HL-60 (cell line): Measurements from ENCODE around the gene ELAVL3.
"Not testable (repeated sequence)": the region's sequence is repeated elsewhere in the genome, so short reads cannot be mapped to it uniquely, and the experiment has no call there.

Experiments
- DNase-seq, 2 experiments: peaks; one replicate each; pipeline ENCODE4 v3.0.0-alpha.2; 2010 to 2020; ENCODE audit warnings: low read depth in 1 of 2, low spot score in 1 of 2
- H3K27ac ChIP-seq: fragments of 250-450 bp; sonication (Bioruptor Pico); replicated peaks from 2 replicates; pipeline ENCODE4 v1.5.1; 2020; ENCODE audit warnings: mild to moderate bottlenecking, moderate library complexity
- H3K27me3 ChIP-seq: fragments of 250-450 bp; sonication (Bioruptor Pico); 2 replicates; pipeline ENCODE4 v1.5.1; 2021; ENCODE audit warnings: mild to moderate bottlenecking, moderate library complexity; ENCODE audit not compliant: insufficient read depth, poor library complexity, severe bottlenecking
- H3K4me3 ChIP-seq: replicated peaks from 2 replicates; pipeline ENCODE4 v1.5.1; 2011; ENCODE audit warnings: mild to moderate bottlenecking, control low read depth, low read length; ENCODE audit not compliant: insufficient read depth
- GABPA ChIP-seq: IDR thresholded peaks from 2 replicates; pipeline ENCODE4 v1.6.1; 2012; ENCODE audit warnings: low read depth
- POLR2AphosphoS5 ChIP-seq: IDR thresholded peaks from 2 replicates; pipeline ENCODE4 v1.6.1; 2012; ENCODE audit warnings: low read depth
- REST ChIP-seq: IDR thresholded peaks from 2 replicates; pipeline ENCODE4 v1.6.1; 2012; ENCODE audit warnings: low read depth; ENCODE audit not compliant: insufficient replicate concordance
- SPI1 ChIP-seq: IDR thresholded peaks from 2 replicates; pipeline ENCODE4 v1.6.1; 2012; ENCODE audit warnings: low read depth, mild to moderate bottlenecking, borderline replicate concordance
- TF ChIP-seq, protein P1 (sequence below): IDR thresholded peaks from one replicate; pipeline ENCODE4 v1.5.1; 2011; ENCODE audit warnings: low read length, control low read depth, inconsistent platforms; ENCODE audit not compliant: insufficient read depth

ELAVL3 gene

GRCh38 chr19:11456659-11457058 lies 24.2 kb downstream of the ELAVL3 start:
- DNase-seq = no peak
- Histone ChIP-seq H3K27ac (no peak overlapping the region), H3K4me3 (no peak overlapping the region), H3K27me3 (no peaks in the 10 kb centered on the region)
- no peak for TF ChIP-seq SPI1
- TF ChIP-seq, protein P1, sequence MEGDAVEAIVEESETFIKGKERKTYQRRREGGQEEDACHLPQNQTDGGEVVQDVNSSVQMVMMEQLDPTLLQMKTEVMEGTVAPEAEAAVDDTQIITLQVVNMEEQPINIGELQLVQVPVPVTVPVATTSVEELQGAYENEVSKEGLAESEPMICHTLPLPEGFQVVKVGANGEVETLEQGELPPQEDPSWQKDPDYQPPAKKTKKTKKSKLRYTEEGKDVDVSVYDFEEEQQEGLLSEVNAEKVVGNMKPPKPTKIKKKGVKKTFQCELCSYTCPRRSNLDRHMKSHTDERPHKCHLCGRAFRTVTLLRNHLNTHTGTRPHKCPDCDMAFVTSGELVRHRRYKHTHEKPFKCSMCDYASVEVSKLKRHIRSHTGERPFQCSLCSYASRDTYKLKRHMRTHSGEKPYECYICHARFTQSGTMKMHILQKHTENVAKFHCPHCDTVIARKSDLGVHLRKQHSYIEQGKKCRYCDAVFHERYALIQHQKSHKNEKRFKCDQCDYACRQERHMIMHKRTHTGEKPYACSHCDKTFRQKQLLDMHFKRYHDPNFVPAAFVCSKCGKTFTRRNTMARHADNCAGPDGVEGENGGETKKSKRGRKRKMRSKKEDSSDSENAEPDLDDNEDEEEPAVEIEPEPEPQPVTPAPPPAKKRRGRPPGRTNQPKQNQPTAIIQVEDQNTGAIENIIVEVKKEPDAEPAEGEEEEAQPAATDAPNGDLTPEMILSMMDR = no peak
- no peak for TF ChIP-seq POLR2AphosphoS5
- TF ChIP-seq REST = no peak
- no peak for TF ChIP-seq GABPA

GRCh38 chr19:11455233-11455554 lies 25.7 kb downstream of the ELAVL3 start:
- DNase-seq, H3K27ac ChIP-seq, H3K4me3 ChIP-seq, H3K27me3 ChIP-seq: not testable (repeated sequence)

DNA sequence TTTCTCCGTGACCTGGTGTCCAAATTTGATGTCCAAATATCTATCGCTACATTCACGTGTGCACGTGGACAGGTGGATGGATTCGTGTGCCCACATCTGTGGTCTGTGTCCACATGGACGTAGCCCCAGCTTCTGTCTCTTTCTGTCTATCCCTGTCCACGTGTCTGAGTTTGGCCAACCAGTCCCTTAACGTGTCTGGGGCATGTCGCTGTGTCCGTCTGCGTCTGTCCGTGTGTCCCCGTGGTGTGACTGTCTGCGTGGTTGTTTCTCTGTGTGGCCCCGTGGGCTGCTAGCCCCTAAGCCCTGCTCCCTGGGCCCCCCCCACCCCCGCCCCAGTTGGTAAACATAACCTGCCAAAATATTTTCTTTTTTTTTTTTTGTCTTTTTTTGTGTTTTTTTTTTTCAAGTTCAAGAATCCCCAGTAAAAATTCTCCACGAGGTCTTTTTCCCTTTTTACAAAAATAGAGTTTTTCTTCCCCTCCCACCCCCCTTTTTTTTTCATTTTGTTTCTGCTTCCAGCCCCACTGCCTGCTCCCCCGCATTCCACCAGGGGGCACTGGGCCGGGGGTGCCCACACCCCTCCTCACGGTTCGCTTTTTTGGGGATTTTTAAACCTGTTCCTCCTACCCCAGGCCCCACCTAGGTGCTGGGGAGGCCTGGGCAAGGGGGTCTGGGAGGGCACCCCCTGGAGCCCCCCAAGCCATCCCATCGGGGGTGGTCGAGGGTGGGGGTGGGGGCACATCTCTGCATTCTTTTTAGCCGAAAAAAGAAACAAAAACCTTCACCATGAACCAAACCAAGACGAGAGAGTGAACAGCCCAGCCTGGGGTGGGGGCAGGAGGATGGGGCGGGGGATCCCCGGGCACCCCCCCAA lies 27.1 kb downstream of the ELAVL3 start:
- Histone ChIP-seq H3K27me3 (no peaks in the 10 kb centered on the region), H3K4me3 (no peak overlapping the region), H3K27ac (no peak overlapping the region)
- DNase-seq = no peak
- no peak for TF ChIP-seq GABPA
- no peak for TF ChIP-seq REST
- no peak for TF ChIP-seq POLR2AphosphoS5
- no peak for TF ChIP-seq SPI1
- TF ChIP-seq, protein P1 = no peak

DNA sequence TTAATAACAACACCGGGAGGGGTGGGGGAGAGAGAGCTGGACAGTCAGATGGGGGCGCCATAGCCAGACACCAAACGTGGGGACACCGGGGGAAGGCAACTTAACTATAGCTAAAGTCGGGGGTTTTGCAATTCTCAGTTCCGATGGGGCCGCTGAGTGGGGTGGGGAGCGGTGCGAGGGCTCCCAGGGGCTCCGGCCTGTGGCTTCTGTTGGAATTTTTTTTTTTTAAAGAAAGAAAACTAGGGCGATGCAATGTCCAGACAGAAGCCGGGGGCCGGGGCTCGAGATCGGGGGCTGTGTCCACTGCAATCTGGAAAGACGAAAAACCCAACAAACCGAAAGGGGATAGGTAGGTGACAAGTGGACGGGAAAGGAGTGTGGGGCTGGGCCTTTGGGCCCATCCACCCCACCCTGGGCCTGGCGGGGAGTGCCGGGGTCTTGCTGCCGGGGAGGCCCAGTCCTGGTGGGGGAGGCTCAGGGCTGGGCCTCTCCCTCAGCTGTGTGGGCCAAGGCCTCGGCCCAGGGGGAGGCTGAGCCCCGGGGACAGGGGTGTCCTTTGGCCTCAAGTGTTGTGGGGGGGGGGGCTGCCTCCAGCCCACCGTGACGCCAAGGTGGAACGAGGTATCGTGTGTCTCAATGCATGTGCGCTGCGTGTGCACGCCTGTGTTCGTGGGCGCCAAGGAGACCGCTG lies 28.1 kb downstream of the ELAVL3 start:
- H3K4me3 ChIP-seq = no peak overlapping the region
- TF ChIP-seq GABPA = no peak
- TF ChIP-seq SPI1 = no peak
- no peak for TF ChIP-seq POLR2AphosphoS5
- no peak for TF ChIP-seq REST
- TF ChIP-seq, protein P1 = no peak
- H3K27me3 ChIP-seq = no peaks in the 10 kb centered on the region
- no peak overlapping the region for H3K27ac ChIP-seq
- no peak for DNase-seq
